Adrenal gland (tissue), 5 donors: ENCODE measurements around the gene CENPU.

Source experiments
- CTCF ChIP-seq, 6 experiments: fragments of 450-650 bp in 4 of 6; fragments of 200-600 bp in 2 of 6; sonication (generic) in 1 of 6; IDR thresholded peaks; 1 replicate in 5 of 6; 2 replicates in 1 of 6; pipeline versions ENCODE4 v1.5.1 to v1.8.0; 2016 to 2021; ENCODE audit warnings: antibody characterized with exemption in 6 of 6, mild to moderate bottlenecking in 2 of 6, moderate library complexity in 1 of 6
- POLR2A ChIP-seq, 2 donors: fragments of 450-650 bp; IDR thresholded peaks; one replicate each; pipeline ENCODE4 v1.6.1; 2017; ENCODE audit warnings: antibody characterized with exemption in 2 of 2, mild to moderate bottlenecking in 2 of 2, moderate library complexity in 1 of 2
- donor health status: DM: no; HTN: no; CAD: no.

- no peak for TF ChIP-seq CTCF (IDR thresholded peaks at IDR 0.05)
- no peak for TF ChIP-seq POLR2A (IDR thresholded peaks at IDR 0.05)
Observed at GRCh38 chr4:184719407-184719806, 14.5 kb downstream of the CENPU start.
